Measurements from ENCODE around the gene ECE1.

The ECE1 gene

GRCh38 chr1:21307663-21308305 lies 17.5 kb upstream of the ECE1 start:
- DNase-seq = no peak

DNA sequence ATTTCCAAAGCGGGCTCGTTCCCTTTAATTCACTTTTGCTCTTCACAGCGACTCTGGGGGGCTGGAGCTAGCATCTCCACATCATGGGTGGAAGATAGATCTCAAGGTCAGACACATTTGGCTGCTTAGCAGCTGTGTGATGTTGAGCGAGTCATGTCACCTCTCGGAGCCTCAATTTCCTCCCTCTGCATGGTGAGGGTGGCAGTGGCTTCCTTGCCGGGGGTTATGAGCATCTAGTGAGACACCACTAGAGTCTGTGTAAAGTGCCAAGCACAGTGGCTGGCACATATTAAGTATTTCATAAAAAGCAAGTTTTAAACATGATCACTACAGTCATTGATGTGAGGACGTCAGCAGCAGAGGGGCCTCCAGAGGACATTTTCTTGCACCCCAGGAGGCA lies 16.9 kb upstream of the ECE1 start:
- peak; percentile 34 for DNase-seq

GRCh38 chr1:21305900-21306189 lies 15.6 kb upstream of the ECE1 start:
- DNase-seq = no peak

- DNase-seq = no peak
These were observed 15.1 kb upstream of the ECE1 start for GRCh38 chr1:21305155-21305899.

GRCh38 chr1:21304488-21304887 lies 14.2 kb upstream of the ECE1 start:
- DNase-seq = no peak

- no peak for DNase-seq
These were observed 12.8 kb upstream of the ECE1 start for GRCh38 chr1:21302747-21303715.

DNA sequence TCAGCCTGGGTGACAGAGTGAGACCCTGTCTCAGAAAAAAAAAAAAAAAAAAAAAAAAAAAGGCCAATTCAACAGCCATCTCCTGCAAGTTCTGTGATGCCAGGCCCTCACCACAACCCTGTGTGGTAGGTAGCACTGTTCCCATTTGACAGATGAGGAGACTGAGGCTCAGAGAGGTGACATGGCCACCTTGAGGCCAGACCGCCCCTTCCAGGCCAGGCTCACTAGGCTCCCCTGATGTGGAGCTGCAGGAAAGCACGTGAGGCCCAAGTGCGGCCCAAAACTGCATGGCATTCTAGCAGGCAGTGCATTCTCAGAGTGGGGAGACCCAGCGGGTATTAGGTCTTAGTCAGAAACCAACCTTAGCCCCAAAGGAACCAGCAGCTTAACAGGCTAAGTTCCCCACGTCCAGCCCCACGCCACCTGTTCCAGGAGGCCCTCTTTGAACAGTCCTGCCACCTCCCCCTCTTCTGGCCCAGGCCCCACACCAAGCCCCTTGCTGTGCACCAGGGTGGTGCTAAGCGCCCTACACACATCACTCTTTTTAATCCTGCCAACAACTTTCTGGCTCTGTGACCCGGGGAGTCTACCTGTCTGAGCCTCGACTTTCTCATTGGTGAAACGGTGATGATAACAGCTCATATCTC lies 11.7 kb upstream of the ECE1 start:
- no peak for DNase-seq

GRCh38 chr1:21300774-21301173 lies 10.5 kb upstream of the ECE1 start:
- no peak for DNase-seq

DNA sequence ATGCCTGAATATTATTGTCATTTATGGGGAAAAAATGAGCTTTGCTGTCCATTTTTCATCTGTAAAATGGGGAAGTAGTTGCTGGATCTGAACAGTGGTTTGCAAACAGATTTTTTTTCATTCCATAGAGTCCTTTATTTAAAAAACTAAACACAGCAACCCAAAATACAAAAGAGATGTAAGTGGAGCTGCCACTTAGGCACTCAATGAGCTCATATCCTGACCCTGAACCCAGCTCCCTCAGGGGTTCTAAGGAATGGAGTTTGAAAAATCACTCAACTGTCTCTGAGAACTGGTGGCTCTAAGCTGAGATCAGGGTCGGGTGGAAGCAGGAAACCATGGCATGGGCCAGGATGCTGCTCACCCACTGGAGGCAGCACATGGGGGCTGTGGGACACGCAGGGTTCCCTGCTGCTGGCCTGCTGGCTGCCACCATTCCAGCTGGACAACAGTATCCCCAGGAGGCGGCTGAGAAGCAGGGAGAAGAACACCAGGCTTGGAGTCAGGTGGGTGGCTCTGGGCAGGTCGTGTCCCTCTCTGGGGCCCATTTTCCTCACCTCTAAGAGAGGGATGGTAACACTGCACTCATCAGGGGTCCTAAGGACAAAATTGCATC lies 9.6 kb upstream of the ECE1 start:
- DNase-seq = no peak

DNA sequence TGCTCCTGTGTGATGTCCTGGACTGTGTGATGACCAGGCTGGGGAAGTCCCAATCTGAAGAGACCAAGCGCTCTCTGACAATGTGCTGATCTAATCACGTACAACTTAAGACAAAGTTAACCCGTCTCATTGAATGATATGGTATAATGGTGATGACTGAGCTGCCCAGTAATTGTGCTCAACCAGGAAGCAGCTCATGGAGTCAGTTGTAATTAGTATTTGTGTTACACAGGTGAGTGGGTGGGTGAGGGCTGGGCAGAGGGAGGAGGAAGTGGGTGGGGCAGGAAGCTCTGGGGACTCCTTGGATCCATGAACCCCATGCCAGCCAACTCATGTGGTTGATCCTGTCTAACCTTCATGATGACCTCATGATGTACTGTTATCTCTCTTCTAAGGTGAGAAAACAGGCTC lies 8.7 kb upstream of the ECE1 start:
- no peak for DNase-seq

- no peak for DNase-seq
These were observed 7.7 kb upstream of the ECE1 start for GRCh38 chr1:21297975-21298374.

DNA sequence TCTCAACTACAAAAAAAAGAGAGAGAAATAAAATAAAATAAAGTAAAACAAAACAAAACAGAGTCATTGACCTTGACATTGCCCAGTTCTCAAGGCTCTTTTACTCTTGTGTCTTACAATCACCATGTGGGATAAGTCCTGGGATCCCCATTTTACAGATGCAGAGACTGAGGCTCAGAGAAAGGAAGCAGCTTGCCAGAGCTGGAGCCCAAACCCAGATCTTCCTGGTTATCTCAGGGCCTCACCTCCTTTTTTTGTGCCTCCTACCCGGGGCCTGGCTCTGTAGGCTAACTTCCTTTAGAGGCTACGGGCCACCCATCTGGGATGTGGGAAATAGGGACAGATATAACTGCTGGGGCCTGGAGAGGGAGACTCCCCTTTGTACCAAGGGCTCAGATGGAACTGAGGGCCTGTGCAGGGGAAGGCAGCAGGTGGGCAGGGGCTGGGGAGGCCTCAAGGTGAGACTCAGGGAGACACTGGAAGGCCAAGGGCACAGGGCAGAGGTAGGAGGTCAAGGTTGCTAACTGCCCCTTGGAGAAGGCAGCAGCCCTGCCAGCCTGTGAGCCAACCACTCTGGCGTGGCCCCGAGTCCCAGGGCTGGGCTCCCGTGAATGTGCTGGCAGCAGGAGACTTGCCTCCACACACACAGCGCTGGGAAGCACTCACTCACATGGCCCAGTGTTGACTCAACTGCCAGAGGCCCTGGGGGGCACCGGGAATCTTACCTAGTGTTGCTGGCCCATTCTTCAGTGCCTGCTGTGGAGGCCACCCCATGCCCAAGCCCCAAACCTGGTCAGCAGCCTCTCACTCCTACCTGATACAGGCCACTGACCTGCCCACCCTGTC lies 6.5 kb upstream of the ECE1 start:
- DNase-seq = no peak

- no peak for DNase-seq
These were observed 5.3 kb upstream of the ECE1 start for GRCh38 chr1:21295545-21295944.

- peak; percentile 50 for DNase-seq
These were observed 4.7 kb upstream of the ECE1 start for GRCh38 chr1:21295002-21295401.

DNA sequence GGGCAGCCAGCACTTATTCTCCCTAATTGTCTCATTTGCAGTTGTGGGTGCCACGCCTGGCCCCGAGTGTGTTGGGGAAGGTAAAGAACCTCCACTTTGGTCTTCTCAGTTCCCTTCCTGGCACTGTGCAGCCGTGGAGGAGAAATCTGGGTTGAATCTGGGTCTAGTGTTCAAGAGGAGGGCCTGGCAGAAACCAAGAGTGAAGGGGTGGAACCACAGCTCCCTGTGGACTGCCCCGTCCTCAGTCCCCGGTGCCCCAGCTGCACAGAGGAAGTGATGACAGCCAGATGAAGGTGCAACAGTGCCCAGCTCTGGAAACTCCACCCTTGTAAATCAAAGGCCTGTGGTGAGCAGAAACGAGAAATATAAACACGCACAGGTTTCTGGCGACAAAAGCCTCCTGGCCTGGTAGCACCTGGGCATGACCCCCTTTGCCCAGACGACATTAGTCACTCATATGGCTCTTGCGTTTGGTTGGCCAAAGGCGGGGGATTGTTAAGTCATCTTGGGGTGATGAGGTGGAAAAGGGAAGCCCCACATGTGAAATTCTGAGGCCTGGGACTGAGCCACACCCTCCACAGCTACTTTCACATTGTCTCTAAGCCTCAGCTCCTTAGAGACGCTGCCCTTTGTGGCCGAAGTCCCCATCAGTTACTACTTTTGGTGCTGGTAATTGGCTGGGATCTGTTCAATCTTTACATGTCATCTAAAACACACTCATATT lies 4.2 kb upstream of the ECE1 start:
- DNase-seq = peak; percentile 75

DNA sequence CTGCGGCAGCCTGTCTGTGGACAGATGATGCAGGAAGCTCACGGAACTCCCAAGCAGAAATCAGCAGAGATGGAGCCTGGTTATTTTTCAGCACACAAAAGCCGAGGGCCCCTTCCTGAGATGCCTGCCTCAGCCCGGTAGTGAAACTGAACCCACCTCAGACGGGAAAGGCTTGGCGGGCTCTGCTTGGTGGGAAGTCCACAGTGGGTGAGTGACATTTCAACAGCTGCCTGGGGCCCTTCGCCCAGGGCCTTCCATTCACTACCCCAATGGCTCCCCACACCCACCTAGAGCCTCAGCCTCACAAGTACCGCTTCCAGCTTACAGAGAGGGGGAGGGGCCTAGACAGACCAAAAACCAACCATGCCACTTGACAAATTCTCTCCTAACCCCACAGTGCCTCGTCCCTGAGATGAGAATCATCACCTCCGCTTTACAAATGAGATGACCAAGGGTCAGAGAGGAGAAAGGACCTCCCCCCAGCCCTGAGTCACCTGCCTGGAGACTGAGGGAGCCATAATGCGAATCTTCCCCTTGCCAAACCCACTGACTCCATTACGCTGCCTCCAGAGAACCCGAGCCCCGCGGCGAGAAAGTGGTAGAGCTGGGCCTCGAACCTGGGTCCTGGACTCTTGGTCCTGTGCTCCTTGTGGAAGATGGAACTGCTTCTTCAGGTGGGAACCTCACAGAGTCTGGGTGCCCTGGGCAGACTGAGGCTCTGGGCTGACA lies 3.4 kb upstream of the ECE1 start:
- peak; percentile 58 for DNase-seq

DNA sequence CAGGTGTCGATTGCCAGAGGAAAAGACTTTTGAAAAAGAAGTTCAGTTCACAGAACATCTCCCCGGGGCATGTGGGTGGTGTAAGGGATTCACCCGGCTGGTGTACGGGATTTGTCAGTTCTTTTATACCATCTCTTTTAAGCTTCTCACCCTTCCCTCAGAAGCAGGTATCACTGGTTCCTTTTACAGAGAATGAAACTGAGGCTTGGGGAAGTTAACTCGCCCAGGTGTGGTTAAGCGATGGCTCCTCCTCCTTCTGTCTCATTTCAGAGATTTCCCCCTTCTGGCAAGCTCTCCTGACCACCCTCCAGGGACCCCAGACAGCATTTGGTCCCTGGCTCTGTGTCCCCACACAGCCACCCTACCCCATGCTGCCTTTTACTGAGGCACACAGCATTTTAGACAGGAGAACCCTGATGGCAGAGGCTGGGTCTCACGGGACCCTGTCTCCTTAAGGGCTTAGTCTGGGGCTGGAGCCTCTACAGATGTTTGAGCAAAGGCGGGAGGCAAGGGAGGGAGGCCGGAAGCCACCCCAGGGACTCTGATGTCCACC lies 2.8 kb upstream of the ECE1 start:
- DNase-seq = peak; percentile 35

- no peak for DNase-seq
These were observed 2.3 kb upstream of the ECE1 start for GRCh38 chr1:21292503-21292983.

- DNase-seq = no peak
These were observed 1.7 kb upstream of the ECE1 start for GRCh38 chr1:21291964-21292363.

DNA sequence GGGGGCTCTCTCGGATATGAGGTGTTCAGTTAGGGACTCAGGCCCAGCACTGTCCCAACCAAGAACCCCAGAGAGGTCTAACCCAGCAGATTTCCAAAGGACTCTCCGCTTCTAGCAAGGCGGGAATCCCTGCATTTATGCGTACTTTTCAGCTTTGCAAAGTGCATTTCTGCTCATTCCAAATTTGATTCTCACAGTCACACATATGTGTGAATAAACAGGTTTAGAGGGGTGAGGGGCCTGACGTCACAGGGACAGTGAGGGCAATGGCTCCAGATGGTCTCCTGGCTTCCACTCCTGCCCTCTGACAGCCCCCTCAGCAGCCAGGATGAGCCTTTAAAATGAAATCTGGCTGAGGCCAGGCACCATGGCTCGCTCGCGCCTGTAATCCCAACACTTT lies 921 bp upstream of the ECE1 start:
- no peak for DNase-seq

Measured in activated CD8-positive, alpha-beta memory T cell treated with anti-CD3 and anti-CD28 coated beads, Interleukin-2, amount 50 U/mL, for 4 hours (primary cell).